Hypothalamus (tissue), 51 donors: ENCODE measurements around the gene SLC17A7.

Experiments used
- DNase-seq, 51 donors: peaks; one replicate each; lab custom pipeline; 2025; lab: John Stamatoyannopoulos, UW

The SLC17A7 gene

DNA sequence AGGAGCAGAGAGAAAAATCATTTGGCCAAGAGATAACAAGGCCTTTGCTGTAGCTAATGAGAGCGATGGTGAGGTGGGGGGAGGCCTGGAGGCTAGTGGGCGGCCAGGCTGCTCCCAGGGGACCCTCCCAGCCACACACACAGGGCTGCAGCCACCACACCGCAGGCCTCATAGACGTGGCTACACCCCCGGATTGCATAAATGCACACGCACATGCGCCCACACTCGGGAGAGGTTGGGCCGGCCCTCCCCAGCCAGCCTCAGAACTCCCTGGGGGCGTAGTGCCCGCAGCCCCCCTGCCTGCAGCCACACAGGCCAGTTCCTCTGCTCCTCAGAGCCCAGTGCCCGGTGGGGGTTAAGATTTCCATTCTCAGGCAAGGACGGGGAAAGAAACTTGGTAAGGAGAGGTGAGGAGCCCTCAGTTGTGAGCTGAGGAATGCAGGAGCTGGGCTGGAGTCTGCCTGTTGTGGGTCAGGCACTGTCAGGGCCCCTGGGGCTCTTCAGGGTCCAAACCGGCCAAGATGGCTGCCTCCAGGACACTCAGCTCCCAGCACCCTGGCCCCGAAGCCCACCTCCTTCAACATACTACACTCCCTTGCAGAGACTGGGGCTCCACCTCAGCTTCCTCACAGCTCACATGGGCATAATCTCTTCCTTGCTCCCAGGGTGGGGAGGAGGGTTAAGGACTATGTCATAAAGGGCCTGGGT lies 26.1 kb downstream of the SLC17A7 start:
- DNase-seq: no peak

- no peak for DNase-seq
Measured at GRCh38 chr19:49414256-49414655, 27.1 kb downstream of the SLC17A7 start.

DNA sequence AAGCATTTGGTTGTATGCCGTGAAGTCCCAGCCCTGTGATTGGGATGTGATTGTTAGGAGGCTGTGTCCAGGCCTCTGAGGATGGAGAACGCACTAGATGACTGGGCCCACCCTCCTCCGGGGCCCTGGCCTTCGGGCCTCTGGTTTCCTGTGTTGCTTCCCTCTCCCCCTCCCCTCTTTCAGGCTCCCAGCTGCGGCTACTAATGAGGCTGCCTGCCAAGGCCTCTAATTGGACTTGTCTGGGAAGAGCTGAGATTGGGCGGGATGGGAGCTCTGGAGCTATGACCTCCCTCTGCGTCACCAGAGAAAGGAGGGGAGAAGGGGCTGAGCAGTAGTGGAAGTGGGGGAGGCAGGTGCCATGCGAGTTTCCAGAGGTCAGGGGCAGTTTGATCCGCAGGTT lies 28.0 kb downstream of the SLC17A7 start:
- DNase-seq: no peak

DNA sequence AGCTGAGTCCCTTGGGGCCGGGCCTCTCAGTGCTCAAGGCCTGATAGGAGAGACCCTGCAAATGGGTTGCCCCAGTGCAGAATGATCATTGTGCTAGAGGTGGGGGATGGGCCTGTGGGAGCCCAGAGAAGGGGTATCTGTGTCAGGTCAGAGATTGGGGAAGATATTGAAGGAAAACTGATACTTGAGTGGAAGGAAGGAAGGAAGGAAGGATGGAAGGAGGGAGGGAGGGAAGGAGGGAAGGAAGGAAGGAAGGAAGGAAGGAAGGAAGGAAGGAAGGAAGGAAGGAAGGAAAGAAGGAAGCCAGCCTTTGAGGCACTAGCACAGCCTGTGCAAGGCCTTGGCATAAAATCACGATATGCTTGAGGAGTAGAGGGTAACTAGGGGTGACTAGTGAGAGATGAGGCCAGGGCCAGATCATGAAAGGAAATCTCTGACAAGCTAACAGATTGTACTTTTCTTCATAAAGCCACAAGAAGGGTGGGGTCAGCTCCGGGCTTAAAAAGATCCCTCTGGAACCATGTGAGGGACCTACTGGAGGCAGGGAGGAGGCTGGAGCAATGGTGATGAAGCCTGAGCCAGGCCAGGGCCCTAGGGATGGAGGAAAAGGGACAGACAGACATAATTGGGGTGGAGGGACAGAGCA lies 29.5 kb downstream of the SLC17A7 start:
- DNase-seq: no peak

DNA sequence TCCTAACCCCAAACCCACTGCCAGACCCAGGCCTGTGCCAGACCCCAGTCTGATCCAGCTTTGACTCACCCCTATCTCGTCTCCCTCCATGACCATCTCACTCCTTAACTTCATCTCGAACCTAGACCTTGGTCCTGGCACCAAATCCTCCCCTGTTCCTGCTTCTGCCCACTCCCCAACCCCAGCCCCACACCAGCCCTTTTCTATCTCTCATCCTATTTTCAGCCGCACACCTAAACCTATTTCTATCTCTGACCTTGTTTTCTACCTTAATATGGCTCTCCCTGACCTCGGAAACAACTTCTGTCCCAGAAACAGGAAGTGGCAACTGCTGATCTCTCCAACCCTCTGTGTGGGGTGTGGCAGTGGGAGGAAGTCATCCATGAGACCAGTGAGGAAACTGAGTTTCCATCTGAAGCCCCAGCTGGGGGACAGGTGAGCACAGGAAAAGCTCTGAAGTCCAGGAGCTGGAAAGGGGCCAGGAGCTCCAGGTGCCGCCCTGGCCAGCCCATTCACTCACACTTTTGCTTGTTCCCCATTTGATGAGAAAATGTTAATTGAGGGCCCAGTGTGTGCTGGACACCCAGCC lies 31.8 kb downstream of the SLC17A7 start:
- DNase-seq: no peak

- no peak for DNase-seq
Measured at GRCh38 chr19:49408816-49409440, 32.4 kb downstream of the SLC17A7 start.

DNA sequence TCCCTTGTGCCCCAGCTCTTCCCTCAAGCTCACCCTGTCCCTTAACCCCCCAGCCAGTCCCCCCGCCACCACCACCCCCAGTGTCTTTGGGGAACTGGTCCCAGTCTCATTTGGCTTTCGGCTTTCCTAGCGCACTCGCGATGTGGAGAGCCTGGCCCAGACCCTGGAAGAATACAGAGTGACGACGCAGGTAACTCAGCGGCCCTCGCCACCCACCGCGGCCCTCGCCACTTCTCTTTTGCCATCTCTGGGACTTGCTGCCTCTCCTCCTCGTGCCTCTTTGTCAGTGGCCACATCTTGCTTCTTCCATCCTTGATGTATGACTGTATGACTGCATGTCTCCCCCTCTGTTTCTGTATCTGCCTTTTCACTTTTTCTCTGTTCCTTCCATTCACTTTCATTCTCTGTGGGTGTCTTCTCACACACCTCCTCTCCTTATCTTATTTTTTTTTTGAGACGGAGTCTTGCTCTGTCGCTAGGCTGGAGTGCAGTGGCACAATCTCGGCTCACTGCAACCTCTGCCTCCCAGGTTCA lies 33.8 kb downstream of the SLC17A7 start:
- no peak for DNase-seq

- DNase-seq: no peak
Measured at GRCh38 chr19:49407079-49407478, 34.2 kb downstream of the SLC17A7 start.

GRCh38 chr19:49403404-49404187 lies 37.7 kb downstream of the SLC17A7 start:
- no peak for DNase-seq

- no peak for DNase-seq
Measured at GRCh38 chr19:49400029-49400428, 41.3 kb downstream of the SLC17A7 start.

- DNase-seq: no peak
Measured at GRCh38 chr19:49398931-49399330, 42.4 kb downstream of the SLC17A7 start.

- DNase-seq: no peak
Measured at GRCh38 chr19:49398001-49398615, 43.2 kb downstream of the SLC17A7 start.

DNA sequence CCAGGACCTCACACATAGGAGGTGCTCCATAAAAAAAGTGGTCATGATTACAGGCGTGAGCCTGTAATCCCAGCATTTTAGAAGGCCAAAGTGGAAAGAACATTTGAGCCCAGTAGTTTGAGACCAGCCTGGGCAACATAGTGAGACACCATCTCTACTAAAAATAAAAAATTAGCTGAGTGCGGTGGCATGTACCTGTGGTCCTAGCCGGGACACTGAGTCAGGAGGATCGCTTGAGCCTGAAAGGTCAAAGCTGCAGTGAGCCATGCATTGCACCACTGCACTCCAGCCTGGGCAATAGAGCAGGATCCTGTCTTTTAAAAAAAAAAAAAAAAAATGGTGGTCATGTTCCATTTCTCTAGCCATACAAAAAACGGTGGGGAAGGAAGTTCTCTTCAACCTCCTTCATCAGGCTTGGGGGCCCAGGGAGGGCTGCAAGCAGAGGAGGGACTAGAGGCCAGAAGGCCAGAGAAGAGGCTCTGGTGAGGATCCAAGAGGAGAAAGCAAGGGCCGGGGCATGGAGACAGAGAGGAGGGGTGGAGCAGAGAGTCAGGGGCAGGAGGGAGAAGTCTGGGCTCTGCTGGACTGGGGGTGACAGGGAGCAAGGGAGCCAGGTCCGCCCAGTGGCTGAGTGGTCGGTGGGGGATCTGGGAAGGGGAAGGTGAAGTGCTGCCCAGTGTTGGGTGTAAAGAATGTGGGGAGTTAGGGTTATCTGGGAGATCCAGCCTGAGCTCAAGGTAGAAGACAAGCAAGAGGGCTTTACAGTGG lies 44.4 kb downstream of the SLC17A7 start:
- DNase-seq: no peak

- no peak for DNase-seq
Measured at GRCh38 chr19:49395581-49396407, 45.5 kb downstream of the SLC17A7 start.

DNA sequence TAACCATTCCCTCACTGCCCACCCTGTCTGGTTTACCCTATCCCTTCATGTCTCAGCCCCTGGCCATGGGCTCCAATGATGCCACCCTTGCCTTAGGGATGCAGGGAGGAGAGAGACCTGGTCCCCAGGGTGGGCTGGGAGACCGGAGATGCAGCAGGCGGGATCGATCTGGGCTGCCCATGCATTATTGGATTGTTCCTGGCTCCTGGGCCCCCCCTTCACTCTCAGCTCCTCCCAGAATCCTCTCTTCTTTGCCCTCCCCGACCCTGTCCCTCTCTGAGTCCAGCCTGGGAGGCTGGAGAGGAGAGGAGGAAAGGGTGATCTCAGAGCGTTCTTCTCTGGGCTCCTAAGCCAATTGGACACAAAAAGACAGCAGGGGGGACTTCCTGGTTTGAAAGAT lies 47.4 kb downstream of the SLC17A7 start:
- no peak for DNase-seq

DNA sequence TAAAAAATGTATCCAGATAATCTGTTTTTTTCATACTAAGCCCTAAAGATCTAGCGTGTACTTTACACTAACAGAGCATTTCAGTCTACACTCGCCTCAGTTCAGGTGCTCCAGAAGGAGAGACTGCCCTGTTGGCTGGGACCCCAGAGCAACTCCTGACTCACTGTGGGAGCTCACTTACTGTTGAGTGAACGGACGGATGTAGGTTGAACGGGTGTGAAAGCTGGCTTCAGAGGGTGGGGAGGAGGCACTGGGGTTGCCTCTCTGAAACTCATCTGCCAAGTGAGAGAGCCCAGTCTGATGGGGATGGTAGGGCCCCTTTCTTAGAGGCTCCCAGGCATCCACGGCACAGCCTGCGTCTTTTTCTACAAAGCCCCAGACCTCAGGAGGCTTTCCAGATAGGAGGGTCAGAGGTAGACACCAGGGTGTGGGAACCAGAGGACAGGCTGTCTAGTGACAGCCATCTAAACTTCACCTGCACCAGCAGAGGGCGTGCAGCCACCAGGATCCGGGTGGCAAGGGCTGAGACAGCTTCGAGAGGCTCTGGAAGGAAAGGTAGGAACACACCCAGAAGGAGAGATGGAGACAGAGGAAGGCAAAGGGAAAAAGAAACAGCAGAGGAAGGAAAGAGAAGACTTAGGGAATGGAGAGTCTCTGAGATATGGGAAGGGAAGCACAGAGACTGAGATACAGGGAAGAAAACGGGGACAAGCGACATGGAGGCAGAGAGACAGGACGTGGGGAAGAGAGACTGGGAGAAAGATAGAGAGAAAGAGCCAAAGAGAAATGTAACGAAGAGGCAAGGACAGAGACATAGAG lies 49.5 kb downstream of the SLC17A7 start:
- peak in 38 of 51 donors; percentile 1 to 67 (median 29) for DNase-seq

GRCh38 chr19:49390929-49391359 lies 50.4 kb downstream of the SLC17A7 start:
- DNase-seq: no peak
